ENCODE measurements around the gene ANP32B.

- TF ChIP-seq POLR2AphosphoS5 (IDR thresholded peaks at IDR 0.05; ENCODE audit: low read depth, low read length) (no peak), TAF1 (IDR thresholded peaks at IDR 0.05; ENCODE audit: borderline replicate concordance, low read depth, low read length) (no peak)
Measured at GRCh38 chr9:97994703-97995102, 11.6 kb downstream of the ANP32B start.
